Ectodermal cell (in vitro differentiated cells): Measurements from ENCODE around the gene SERINC5.
A peak's percentile ranks its signal among the peaks of the same experiment; 100 is the strongest.

Experiments used
- H3K27ac ChIP-seq: 2 replicates; pipeline ENCODE4 v1.7.0; 2013; ENCODE audit warnings: mild to moderate bottlenecking, low read depth, low read length; ENCODE audit not compliant: insufficient read depth, poor library complexity, severe bottlenecking
- H3K27me3 ChIP-seq: 2 replicates; pipeline ENCODE4 v1.7.0; 2013; ENCODE audit warnings: mild to moderate bottlenecking, low read length; ENCODE audit not compliant: insufficient read depth, control insufficient read depth, poor library complexity, severe bottlenecking
- H3K36me3 ChIP-seq: one replicate; pipeline ENCODE4 v1.7.0; 2013; ENCODE audit warnings: low read length; ENCODE audit not compliant: control insufficient read depth, insufficient read depth
- H3K4me1 ChIP-seq: one replicate; pipeline ENCODE4 v1.7.0; 2013; ENCODE audit warnings: low read length; ENCODE audit not compliant: control insufficient read depth, insufficient read depth
- H3K4me3 ChIP-seq: 2 replicates; pipeline ENCODE4 v1.7.0; 2013; ENCODE audit warnings: low read depth, low read length, control low read depth; ENCODE audit not compliant: insufficient read depth
- H3K9me3 ChIP-seq: 2 replicates; pipeline ENCODE4 v1.7.0; 2013; ENCODE audit warnings: mild to moderate bottlenecking, low read length, moderate library complexity; ENCODE audit not compliant: control insufficient read depth
- WGBS, 2 experiments: methylation state at CpG; one replicate each; pipeline ENCODE4 v1.1.7; 2013; ENCODE audit warnings: missing lambda C conversion rate in 2 of 2; 5-methylcytosine and 5-hydroxymethylcytosine counted together

Gene SERINC5

DNA sequence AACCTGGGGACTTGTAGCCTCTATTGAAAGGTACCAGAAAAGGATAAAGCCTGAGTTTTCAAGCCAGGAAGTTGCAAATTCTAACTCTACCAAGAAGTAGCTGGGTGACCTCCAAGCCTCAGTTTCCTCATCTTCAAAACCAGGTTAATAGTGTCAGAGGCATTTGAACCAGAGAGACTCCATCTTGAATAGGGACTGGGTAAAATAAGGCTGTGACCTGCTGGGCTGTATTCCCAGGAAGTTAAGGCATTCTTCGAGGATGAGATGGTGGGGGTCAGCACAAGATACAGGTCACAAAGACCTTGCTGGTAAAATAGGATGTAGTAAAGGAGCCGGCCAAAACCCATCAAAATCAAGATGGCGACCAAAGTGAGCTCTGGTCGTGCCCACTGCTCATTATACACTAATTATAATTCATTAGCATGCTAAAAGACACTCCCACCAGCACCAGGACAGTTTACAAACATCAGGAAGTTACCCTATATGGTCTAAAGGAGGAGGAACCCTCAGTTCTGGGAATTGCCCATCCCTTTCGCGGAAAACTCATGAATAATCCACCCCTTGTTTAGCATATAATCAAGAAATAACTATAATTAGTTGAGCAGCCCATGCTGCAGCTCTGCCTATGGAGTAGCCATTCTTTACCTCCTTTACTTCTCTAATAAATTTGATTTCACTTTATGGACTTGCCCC, 3.8 kb upstream of the SERINC5 start:
- no peaks in the 10 kb centered on the region for H3K27me3 ChIP-seq
- WGBS, 2 experiments = 94 to 97% methylated on average over 6 of the region's 6 CpGs
- H3K4me1 ChIP-seq = no peaks in the 10 kb centered on the region
- H3K36me3 ChIP-seq = no peaks in the 10 kb centered on the region
- H3K27ac ChIP-seq = no peak overlapping the region
- H3K4me3 ChIP-seq = no peak overlapping the region
- H3K9me3 ChIP-seq = no peaks in the 10 kb centered on the region

DNA sequence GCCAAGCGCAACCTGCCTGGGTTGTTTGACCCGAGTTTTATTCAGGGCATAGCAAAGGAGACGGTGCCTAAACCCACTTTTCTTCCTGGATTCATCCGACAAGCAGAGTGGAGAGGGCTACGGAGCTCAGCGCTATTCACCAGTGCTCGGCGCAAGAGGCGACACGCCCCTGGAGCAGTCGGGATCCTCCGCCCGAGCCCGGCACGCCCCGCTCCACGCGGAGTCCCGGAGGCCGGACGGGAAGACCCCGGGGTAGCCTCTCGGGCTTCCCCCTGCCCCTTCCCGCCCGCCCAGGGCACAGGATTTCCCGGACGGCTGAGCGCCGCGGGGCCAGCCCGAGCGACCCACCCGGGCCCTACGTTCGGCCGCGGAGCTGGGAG, 427 bp downstream of the SERINC5 start:
- Histone ChIP-seq H3K27ac (no peak overlapping the region), H3K4me1 (peaks cover 19% of the 10 kb centered on the region)
- 0% methylated on average over 37 of the region's 37 CpGs for WGBS, 2 experiments

GRCh38 chr5:80254767-80255430, 949 bp downstream of the SERINC5 start:
- H3K27me3 ChIP-seq = no peaks in the 10 kb centered on the region
- peak overlapping the region; percentile 89 for H3K4me3 ChIP-seq
- peaks cover 24% of the 10 kb centered on the region for H3K4me1 ChIP-seq
- no peaks in the 10 kb centered on the region for H3K9me3 ChIP-seq
- H3K36me3 ChIP-seq = no peaks in the 10 kb centered on the region
- no peak overlapping the region for H3K27ac ChIP-seq
- 1% methylated on average over 23 of the region's 23 CpGs for WGBS, 2 experiments

More for the DNA sequence above, 427 bp downstream of the SERINC5 start:
- H3K4me3 ChIP-seq = peak overlapping the region; percentile 89
- no peaks in the 10 kb centered on the region for H3K27me3 ChIP-seq
- no peaks in the 10 kb centered on the region for H3K36me3 ChIP-seq
- H3K9me3 ChIP-seq = no peaks in the 10 kb centered on the region

GRCh38 chr5:80251636-80252035, 4.2 kb downstream of the SERINC5 start:
- Histone ChIP-seq H3K36me3 (no peaks in the 10 kb centered on the region), H3K27ac (no peak overlapping the region), H3K27me3 (no peaks in the 10 kb centered on the region), H3K4me1 (peaks cover 41% of the 10 kb centered on the region), H3K4me3 (no peak overlapping the region), H3K9me3 (no peaks in the 10 kb centered on the region)
- WGBS, 2 experiments = 94 to 96% methylated on average over 8 of the region's 8 CpGs

DNA sequence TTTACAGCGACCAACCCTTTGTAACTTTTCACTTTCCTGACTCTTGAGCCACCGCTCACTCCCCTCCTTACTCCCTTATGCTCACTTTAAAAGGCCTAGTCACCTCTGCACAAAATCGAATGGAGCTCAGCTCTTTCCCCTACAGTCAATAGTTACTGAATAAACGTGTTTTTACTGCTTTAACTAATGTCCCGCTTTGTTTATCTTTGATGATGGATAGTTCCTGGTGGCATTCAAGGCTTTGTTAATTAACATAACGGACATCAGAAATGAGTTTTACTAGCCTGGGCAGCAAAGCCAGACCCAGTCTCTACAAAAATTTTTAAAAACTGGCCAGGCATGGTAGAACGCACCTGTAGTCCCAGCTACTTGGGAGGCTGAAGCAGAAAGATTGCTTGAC, 5.0 kb downstream of the SERINC5 start:
- peaks cover 49% of the 10 kb centered on the region for H3K4me1 ChIP-seq
- H3K27me3 ChIP-seq = no peaks in the 10 kb centered on the region
- no peaks in the 10 kb centered on the region for H3K36me3 ChIP-seq
- H3K27ac ChIP-seq = no peak overlapping the region
- H3K4me3 ChIP-seq = no peak overlapping the region
- H3K9me3 ChIP-seq = no peaks in the 10 kb centered on the region
- WGBS, 2 experiments = 65 to 70% methylated on average over 7 of the region's 7 CpGs

DNA sequence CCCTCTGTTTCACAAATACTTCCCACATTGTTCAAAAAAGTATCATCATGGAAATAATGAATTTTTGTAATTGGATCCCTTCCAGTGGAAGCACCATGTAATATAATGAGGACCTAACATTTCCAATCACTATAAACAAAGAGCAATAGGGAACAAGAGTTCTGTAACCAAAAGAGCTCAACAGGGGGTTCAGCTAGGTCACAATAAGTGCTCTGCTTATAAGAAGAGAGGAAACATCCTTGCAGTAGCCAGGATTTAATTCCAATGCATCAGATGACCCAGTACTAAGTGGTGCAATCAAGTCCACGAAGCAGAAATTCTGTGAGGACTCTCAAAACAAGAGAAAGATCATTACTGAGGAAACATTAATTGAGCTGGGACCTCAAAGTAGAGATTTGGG, 5.9 kb downstream of the SERINC5 start:
- 77 to 78% methylated on average over 1 of the region's 1 CpG for WGBS, 2 experiments

DNA sequence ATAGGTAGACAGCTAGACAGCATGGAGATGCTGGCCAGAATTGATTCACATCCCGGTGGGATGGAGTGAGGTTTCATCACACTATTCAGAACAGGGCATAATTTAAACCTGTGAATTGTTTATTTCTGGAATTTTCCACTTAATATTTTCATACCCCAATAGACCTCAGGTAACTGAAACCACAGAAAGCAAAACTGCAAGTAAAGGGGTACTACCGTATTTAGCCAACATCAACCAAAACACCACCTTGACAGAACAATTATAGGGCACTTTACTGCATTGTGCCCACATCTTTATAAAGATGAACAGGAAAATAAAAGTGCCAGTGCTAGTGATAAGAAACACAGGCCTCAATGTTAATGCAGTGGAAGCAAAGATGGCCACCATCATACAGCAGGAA, 7.5 kb downstream of the SERINC5 start:
- Histone ChIP-seq H3K27me3 (no peaks in the 10 kb centered on the region), H3K27ac (peak overlapping the region; percentile 93), H3K9me3 (no peaks in the 10 kb centered on the region), H3K36me3 (no peaks in the 10 kb centered on the region), H3K4me3 (no peak overlapping the region), H3K4me1 (peaks cover 47% of the 10 kb centered on the region)
- WGBS, 2 experiments = 89 to 91% methylated on average over 2 of the region's 2 CpGs

More for the DNA sequence above, 5.9 kb downstream of the SERINC5 start:
- Histone ChIP-seq H3K36me3 (no peaks in the 10 kb centered on the region), H3K9me3 (no peaks in the 10 kb centered on the region), H3K27ac (peak overlapping the region; percentile 44), H3K4me1 (peaks cover 56% of the 10 kb centered on the region), H3K27me3 (no peaks in the 10 kb centered on the region), H3K4me3 (no peak overlapping the region)

- peak overlapping the region; percentile 24 for H3K4me3 ChIP-seq
- peaks cover 7% of the 10 kb centered on the region for H3K36me3 ChIP-seq
- H3K27me3 ChIP-seq = no peaks in the 10 kb centered on the region
- peaks cover 40% of the 10 kb centered on the region for H3K4me1 ChIP-seq
- H3K9me3 ChIP-seq = peaks cover 6% of the 10 kb centered on the region
- H3K27ac ChIP-seq = peak overlapping the region; percentile 93
- WGBS, 2 experiments = 16 to 23% methylated on average over 5 to 6 of the region's 6 CpGs
These were observed 8.7 kb downstream of the SERINC5 start for GRCh38 chr5:80246995-80247729.

DNA sequence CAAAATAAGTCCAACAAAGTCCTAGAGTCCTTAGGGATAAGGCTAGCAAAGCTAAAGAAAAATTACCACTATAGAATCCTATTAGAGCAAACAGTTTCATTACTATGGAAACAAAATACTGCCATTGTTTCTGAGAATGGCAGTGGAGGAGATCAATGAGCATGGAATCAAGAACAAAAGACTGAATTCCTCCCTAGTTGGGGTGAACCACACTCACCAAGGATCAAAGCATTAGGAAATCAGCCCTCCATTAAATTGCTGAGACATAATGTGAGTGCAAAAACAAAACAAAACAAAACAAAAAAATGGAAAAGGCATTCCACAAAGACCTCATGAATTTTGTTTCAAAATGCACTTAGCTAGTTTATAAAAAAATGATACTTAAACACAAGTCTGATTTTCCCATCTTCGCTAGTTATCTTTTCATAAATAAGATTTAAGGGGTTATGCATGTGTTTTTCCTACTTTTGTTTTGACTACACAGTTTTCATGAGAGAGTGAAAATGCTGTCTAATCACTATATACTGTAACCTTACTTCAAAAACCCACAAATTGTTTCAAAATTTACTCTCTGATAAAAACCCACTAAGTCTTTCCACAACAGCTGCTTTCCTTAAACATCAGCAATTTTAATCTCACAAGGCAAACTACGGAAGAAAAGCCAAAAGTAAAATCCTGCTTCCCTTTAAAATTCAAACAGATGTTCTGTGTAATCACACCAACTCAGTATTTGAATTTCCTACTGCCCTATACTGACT, 9.7 kb downstream of the SERINC5 start:
- Histone ChIP-seq H3K4me3 (peak overlapping the region; percentile 24), H3K27ac (peak overlapping the region; percentile 93), H3K36me3 (peaks cover 15% of the 10 kb centered on the region), H3K9me3 (peaks cover 6% of the 10 kb centered on the region), H3K27me3 (no peaks in the 10 kb centered on the region), H3K4me1 (peaks cover 40% of the 10 kb centered on the region)
- WGBS, 2 experiments = 58 to 78% methylated on average over 1 to 2 of the region's 2 CpGs
